Aorta (tissue), 5 donors: ENCODE results near the gene FUT2. TPM values are rescaled to one million over a fixed set of nuclear protein-coding genes. Genes with fewer than 3 reads are reported as not detected.
"Not testable (repeated sequence)": the region's sequence is repeated elsewhere in the genome, so short reads cannot be mapped to it uniquely, and the experiment has no call there.

Experiments used
- ATAC-seq: fragments of 200-7000 bp; cut with Tn5 transposase; one replicate; pipeline ENCODE4 v1.9.1; 2022; ENCODE audit warnings: moderate library complexity; ENCODE audit not compliant: low FRiP score
- DNase-seq, 2 donors: peaks; one replicate each; pipeline ENCODE4 v3.0.0-alpha.2; 2020
- H3K27ac ChIP-seq, 2 donors: one replicate each; pipeline ENCODE4 v1.5.1; 2013; ENCODE audit warnings: low read length in 2 of 2, mild to moderate bottlenecking in 2 of 2, moderate library complexity in 2 of 2, control low read depth in 1 of 2, inconsistent platforms in 1 of 2, low read depth in 1 of 2
- H3K27me3 ChIP-seq, 2 donors: one replicate each; pipeline ENCODE4 v1.6.1; 2013; ENCODE audit warnings: control low read depth in 1 of 2, low read length in 1 of 2, mild to moderate bottlenecking in 1 of 2, moderate library complexity in 1 of 2; ENCODE audit not compliant: insufficient read depth in 2 of 2, control insufficient read depth in 1 of 2
- H3K36me3 ChIP-seq, 2 donors: one replicate each; pipeline ENCODE4 v1.6.1; 2013; ENCODE audit warnings: control low read depth in 1 of 2, low read length in 1 of 2, mild to moderate bottlenecking in 1 of 2; ENCODE audit not compliant: insufficient read depth in 2 of 2, control insufficient read depth in 1 of 2
- H3K4me1 ChIP-seq, 2 donors: one replicate each; pipeline ENCODE4 v1.6.1; 2013; ENCODE audit warnings: low read length in 2 of 2, control low read depth in 1 of 2, mild to moderate bottlenecking in 1 of 2, moderate library complexity in 1 of 2; ENCODE audit not compliant: insufficient read depth in 2 of 2, control insufficient read depth in 1 of 2
- H3K4me3 ChIP-seq, 2 donors: one replicate each; pipeline ENCODE4 v1.5.1; 2013; ENCODE audit warnings: low read length in 2 of 2, control low read depth in 1 of 2, mild to moderate bottlenecking in 1 of 2
- H3K9me3 ChIP-seq: one replicate; pipeline ENCODE4 v1.6.1; 2013; ENCODE audit warnings: mild to moderate bottlenecking, low read length; ENCODE audit not compliant: control insufficient read depth
- whole genome bisulfite sequencing, 2 donors: extraction: QIAGEN DNeasy Blood & Tissue Kit; methylation state at CpG; one replicate each; pipeline ENCODE4 v1.1.7; 2013; 5-methylcytosine and 5-hydroxymethylcytosine counted together
- intact Hi-C, 2 donors: fragments of 100-400 bp; cut with DNase I; formaldehyde crosslinking; loops; one replicate each; pipeline versions ENCODE4 v1.14.2 to v1.15.0; 2022
- polyA plus RNA-seq, 2 donors: library from polyadenylated mRNA; stranded (reverse); fragments of 200-250 nt; gene quantifications; one replicate each; pipeline ENCODE4 v1.2.3, GENCODE V29; 2013
- total RNA-seq, 2 donors: library from RNA; stranded (reverse); fragmentation: NEBNext Ultra II Directional; extraction: Animal tissue kit (Norgen Biotek cat#: 25700); gene quantifications; one replicate each; pipeline ENCODE4 v1.2.1, GENCODE V29; 2021
- donor health status: healthy with polysubstance abuse.
- donor health status: Bipolar disorder and iron deficiency.
- donor health status: DM: no; HTN: no; CAD: no.
- donor health status: DM: no; HTN: no; CAD: no.
- donor health status: DM: yes; HTN: yes; CAD: no.

Gene FUT2
- total and polyA plus RNA-seq, 4 donors, result 2.8 TPM; not detected in 3

DNA sequence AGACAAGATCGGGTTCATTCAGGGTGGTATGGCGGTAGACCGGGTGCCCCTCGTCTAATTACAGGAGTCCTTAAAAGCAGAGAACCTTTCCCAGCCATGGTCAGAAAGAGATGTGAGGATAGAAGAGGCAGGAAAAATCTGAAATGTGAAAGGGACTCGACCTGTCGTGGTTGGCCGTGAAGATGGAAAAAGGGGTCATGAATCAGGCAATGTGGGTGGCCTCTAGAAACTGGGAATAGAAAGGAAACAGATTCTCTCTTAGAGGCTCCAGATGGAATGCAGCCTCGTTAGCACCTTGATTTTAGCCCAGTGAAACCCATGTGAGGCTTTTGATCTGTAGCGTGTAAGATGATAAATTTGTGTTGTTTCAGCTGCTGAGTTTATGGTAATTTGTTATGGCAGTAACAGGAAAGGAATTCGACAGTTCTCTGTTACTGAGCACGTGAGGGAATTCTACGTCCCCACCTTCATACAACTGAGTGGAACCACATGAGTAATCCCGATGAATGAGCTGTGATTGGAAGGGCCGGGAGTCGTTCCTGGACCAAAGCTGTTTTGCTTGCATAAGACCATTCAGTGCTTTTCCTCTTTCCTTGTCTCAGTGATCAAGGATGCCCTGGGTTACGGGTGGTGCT, 38.8 kb upstream of the FUT2 start:
- no peaks in the 10 kb centered on the region for H3K9me3 ChIP-seq
- DNase-seq, result no peak
- 36 to 38% methylated on average over 16 of the region's 16 CpGs for WGBS, 2 donors
- H3K27ac ChIP-seq, result no peak overlapping the region
- H3K27me3 ChIP-seq, result no peaks in the 10 kb centered on the region
- no peak for ATAC-seq
- no peaks in the 10 kb centered on the region for H3K36me3 ChIP-seq
- intact Hi-C loops, result no loop called here
- no peaks in the 10 kb centered on the region for H3K4me1 ChIP-seq
- H3K4me3 ChIP-seq, result no peak overlapping the region

DNA sequence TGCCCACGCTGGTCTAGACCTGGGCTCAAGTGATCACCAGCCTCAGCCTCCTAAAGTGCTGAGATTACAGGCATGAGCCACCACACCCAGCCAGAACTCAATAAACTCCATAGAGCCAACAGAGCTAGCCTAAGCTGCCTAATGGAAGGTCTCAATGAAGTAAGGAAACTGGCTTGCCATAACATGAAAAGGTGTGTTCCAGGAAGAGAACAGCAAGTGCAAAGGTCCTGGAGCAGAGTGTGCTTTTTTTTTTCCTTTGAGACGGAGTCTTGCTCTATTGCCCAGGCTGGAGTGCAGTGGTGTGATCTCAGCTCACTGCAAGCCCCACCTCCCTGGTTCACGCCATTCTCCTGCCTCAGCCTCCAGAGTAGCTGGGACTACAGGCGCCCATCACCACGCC, 37.9 kb upstream of the FUT2 start:
- 93 to 96% methylated on average over 5 of the region's 5 CpGs for WGBS, 2 donors
- H3K36me3 ChIP-seq, DNase-seq, intact Hi-C loops, H3K9me3 ChIP-seq, ATAC-seq, H3K27me3 ChIP-seq, H3K27ac ChIP-seq, H3K4me3 ChIP-seq, H3K4me1 ChIP-seq: not testable (repeated sequence)

DNA sequence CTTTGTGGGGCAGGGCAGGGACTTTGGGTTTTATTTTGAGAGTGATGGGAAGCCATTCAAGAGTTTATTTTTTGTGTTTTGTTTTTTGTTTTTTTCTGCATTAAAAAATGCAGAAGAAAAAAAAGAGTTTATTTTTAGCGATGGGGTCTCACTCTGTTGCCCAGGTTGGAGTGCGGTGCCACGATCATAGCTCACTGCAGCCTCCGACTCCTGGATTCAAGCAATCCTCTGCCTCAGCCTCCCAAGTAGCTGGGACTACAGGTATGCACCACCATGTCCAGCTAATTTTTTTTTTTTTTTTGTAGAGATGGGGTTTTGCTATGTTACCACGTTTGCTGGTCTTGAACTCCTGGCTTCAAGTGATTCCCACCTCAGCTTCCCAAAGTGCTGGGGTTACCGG, 37.3 kb upstream of the FUT2 start:
- Histone ChIP-seq H3K9me3 (no peaks in the 10 kb centered on the region), H3K4me3 (no peak overlapping the region), H3K4me1 (no peaks in the 10 kb centered on the region), H3K27ac (no peak overlapping the region), H3K36me3 (no peaks in the 10 kb centered on the region), H3K27me3 (no peaks in the 10 kb centered on the region)
- 88 to 92% methylated on average over 6 of the region's 6 CpGs for WGBS, 2 donors
- ATAC-seq (no peak), DNase-seq (no peak)
- intact Hi-C loops, result no loop called here

DNA sequence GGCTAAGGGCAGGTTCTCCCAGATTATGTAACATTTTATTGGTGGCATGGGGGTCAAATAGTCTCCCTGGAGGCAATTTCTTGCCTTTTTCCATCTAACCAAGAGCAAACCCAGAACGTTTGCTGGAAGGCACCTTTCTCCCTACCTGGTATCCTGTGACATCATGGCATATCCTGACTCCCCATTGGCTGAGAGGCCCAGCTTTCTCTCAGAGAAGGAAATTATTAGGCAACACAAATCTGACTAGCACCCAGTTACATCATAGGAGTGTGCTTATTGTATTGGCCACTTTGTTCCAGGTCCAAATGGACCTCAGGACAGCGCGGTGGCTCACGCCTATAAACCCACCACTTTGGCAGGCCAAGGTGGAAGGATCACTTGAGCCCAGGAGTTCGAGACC, 36.0 kb upstream of the FUT2 start:
- ATAC-seq, result no peak
- Histone ChIP-seq H3K4me1 (no peaks in the 10 kb centered on the region), H3K9me3 (no peaks in the 10 kb centered on the region), H3K36me3 (no peaks in the 10 kb centered on the region), H3K4me3 (no peak overlapping the region), H3K27me3 (no peaks in the 10 kb centered on the region), H3K27ac (no peak overlapping the region)
- intact Hi-C loops, result no loop called here
- DNase-seq, result no peak
- WGBS, 2 donors, result 79 to 81% methylated on average over 5 of the region's 5 CpGs

DNA sequence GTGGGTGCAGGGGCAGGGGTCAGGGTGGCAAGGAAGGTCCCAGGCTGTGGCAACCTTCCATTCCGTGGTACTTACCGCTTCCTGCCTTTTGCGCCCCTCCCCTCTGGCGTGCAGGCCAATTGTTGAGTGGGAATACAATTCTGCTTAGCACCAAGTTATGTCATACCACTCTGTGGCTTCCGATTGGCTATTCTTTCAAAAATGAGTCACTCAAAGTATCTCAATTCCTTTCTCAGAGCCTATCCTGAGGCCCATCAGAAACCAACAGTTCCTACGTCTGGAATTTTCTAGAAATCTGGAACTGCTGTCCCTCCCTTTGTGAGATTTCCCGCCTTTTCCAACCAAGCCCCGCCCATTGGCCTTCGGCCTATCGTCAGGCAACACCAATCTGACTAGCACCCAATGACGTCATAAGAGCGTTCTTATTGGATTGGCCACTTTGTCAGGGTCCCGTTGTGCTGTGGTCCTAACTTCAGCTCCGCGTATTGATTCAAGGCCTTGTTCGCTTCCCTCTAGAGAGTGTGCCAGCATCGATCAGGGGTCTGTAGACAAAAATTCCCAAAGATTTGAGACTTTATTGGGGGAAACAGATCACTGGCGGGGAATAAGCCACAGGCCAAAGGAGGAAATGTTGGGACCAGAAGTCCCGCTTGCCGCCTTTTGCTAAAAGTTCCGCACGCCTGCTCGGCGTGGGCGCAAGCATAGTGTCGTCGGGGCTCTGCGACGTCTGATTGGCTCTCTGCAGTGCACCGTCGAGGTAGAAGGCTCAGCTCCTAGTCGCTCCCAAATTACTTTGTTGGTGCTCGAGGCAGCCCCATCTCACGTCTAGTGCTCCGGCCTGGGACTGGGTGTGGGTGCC, 34.7 kb upstream of the FUT2 start:
- Histone ChIP-seq H3K36me3 (no peaks in the 10 kb centered on the region), H3K4me3 (no peak overlapping the region), H3K27me3 (no peaks in the 10 kb centered on the region), H3K9me3 (no peaks in the 10 kb centered on the region), H3K27ac (no peak overlapping the region), H3K4me1 (no peaks in the 10 kb centered on the region)
- intact Hi-C loops, result no loop called here
- DNase-seq (peak; percentile 93), ATAC-seq (peak; percentile 89)
- WGBS, 2 donors, result 62 to 65% methylated on average over 35 of the region's 35 CpGs

DNA sequence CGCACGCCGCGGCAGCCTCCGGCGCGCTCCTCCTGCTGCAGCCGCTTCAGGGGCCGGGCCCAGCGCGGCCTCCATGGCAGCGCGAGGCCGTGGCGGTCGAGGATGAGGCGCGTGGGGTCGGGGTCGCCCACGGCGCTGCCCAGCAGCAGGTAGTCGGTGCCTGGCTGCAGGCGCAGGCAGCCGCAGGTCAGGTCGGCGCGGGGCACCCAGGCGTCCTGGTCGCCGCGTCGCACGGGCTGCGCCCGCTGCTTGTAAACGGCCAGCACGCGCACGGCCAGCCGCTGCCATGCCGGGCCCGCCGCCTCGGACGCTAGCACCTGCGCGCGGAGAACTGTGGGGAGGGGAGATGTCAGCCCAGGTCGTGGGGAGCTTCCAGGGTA, 34.1 kb upstream of the FUT2 start:
- ATAC-seq, result no peak
- DNase-seq, result no peak
- no peak overlapping the region for H3K27ac ChIP-seq
- intact Hi-C loops, result no loop called here
- no peaks in the 10 kb centered on the region for H3K36me3 ChIP-seq
- H3K27me3 ChIP-seq, result no peaks in the 10 kb centered on the region
- no peaks in the 10 kb centered on the region for H3K9me3 ChIP-seq
- no peaks in the 10 kb centered on the region for H3K4me1 ChIP-seq
- WGBS, 2 donors, result 91% methylated on average over 38 to 50 of the region's 50 CpGs
- no peak overlapping the region for H3K4me3 ChIP-seq

DNA sequence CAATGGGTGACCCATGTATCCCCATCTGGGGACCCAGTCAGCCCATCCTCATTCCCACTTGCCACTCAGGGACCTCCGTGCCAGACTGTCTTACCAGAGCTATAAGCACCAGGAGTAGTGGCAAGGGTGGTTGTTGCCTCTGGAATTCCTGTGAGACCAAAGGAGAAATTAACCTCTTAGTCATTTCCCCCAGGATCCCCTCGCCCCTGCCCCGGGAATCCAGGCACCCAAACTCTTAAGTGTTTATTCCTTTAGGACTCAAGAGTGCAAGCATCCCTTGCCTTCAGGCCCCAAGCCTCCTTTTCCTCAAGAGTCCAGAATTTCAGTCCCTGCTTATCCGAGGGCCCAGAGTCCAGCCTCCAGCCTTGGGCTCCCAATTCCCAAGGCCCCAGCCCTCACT, 32.1 kb upstream of the FUT2 start:
- ATAC-seq (no peak), DNase-seq (no peak)
- 91 to 93% methylated on average over 4 of the region's 4 CpGs for WGBS, 2 donors
- Histone ChIP-seq H3K4me3 (no peak overlapping the region), H3K36me3 (no peaks in the 10 kb centered on the region), H3K27me3 (no peaks in the 10 kb centered on the region), H3K9me3 (no peaks in the 10 kb centered on the region), H3K27ac (no peak overlapping the region), H3K4me1 (no peaks in the 10 kb centered on the region)
- intact Hi-C loops, result no loop called here

DNA sequence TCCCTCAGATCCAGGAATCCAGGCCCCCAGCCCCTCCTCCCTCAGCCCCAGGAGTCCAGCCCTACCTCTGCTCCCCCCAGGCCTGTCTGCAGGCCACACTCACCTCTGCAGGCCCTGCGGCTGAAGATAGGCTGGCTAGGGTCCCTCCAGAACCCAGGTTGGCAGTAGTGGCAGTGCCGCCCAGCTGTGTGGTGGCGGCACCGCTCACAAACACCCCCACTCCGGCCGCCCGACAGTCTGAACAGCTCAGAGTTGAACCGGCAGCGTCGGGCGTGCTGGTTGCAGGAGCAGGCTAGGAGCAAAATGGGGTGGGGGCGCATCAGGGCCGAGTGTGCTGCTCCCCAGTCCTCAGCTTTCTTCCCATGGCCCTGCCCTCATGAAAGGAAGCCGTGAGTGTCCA, 31.3 kb upstream of the FUT2 start:
- no peak for ATAC-seq
- Histone ChIP-seq H3K4me3 (no peak overlapping the region), H3K27me3 (no peaks in the 10 kb centered on the region), H3K27ac (no peak overlapping the region), H3K36me3 (no peaks in the 10 kb centered on the region), H3K4me1 (no peaks in the 10 kb centered on the region), H3K9me3 (no peaks in the 10 kb centered on the region)
- DNase-seq, result no peak
- whole genome bisulfite sequencing, 2 donors, result 87 to 89% methylated on average over 14 of the region's 14 CpGs
- intact Hi-C loops, result no loop called here

DNA sequence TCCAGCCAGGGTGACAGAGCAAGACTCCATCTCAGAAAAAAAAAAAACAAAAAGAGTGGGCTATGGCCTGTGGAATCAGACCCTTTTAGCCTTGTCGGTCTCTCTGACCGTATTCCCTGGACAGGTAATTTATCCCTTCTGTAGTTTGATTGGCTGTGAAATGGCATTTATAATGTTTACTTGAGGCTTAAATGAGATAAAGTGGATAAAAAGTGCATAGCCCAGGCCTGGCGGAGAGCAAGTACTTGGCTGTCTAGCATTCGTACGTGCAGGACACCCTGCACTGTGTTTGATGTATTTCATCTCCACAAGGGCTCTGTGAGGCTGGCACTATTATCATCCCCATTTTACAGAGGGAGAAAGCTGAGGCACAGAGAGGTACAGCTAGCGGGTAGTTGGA, 30.0 kb upstream of the FUT2 start:
- Histone ChIP-seq H3K4me1 (no peaks in the 10 kb centered on the region), H3K36me3 (no peaks in the 10 kb centered on the region), H3K9me3 (no peaks in the 10 kb centered on the region), H3K27me3 (no peaks in the 10 kb centered on the region), H3K27ac (no peak overlapping the region), H3K4me3 (no peak overlapping the region)
- intact Hi-C loops, result no loop called here
- WGBS, 2 donors, result 87 to 91% methylated on average over 6 of the region's 6 CpGs
- no peak for DNase-seq
- ATAC-seq, result no peak
